Activated CD8-positive, alpha-beta memory T cell treated with anti-CD3 and anti-CD28 coated beads for 36 hours (primary cell): Measurements from ENCODE around the gene ZNF134. TPM values are rescaled to one million over a fixed set of nuclear protein-coding genes. Genes with fewer than 3 reads are reported as not detected.

ENCODE experiments used
- total RNA-seq, 2 experiments: library from RNA; stranded (reverse); gene quantifications; one replicate each; pipeline ENCODE4 v1.2.3, GENCODE V29; 2021

The ZNF134 gene
- total RNA-seq, 2 experiments from 2014 or later: 15.9 to 16.9 TPM

Other genes starting within 250 kb of the ZNF134 start
- 10 to 100 TPM; 11.8 to 13.9 TPM for gene ZNF548, start 224.4 kb upstream of the ZNF134 start, total RNA-seq
- 10 to 100 TPM in 1 of 2 experiments, 1 to 10 TPM in 1; 9.9 to 10.9 TPM for gene ZNF17, start 203.1 kb upstream of the ZNF134 start, total RNA-seq
- 10 to 100 TPM; 27.5 to 28.6 TPM for gene ZNF749, start 178.9 kb upstream of the ZNF134 start, total RNA-seq
- under 1 TPM; 0.15 to 0.17 TPM for gene VN1R1, start 157.1 kb upstream of the ZNF134 start, total RNA-seq
- 1 to 10 TPM; 5.2 to 6.1 TPM for gene ZNF772, start 136.7 kb upstream of the ZNF134 start, total RNA-seq
- 1 to 10 TPM; 7.3 to 7.5 TPM for gene ZNF419, start 126.5 kb upstream of the ZNF134 start, total RNA-seq
- 1 to 10 TPM; 5.0 to 7.0 TPM for gene ZNF773, start 114.3 kb upstream of the ZNF134 start, total RNA-seq
- gene ZNF549, start 86.9 kb upstream of the ZNF134 start, total RNA-seq: 1 to 10 TPM; 4.4 TPM
- 1 to 10 TPM; 8.8 to 10.0 TPM for gene ZNF550, start 54.4 kb upstream of the ZNF134 start, total RNA-seq
- gene ZNF416, start 35.3 kb upstream of the ZNF134 start, total RNA-seq: 1 to 10 TPM; 3.4 to 4.0 TPM
- gene ZIK1, start 30.1 kb upstream of the ZNF134 start, total RNA-seq: 10 to 100 TPM in 1 of 2 experiments, 1 to 10 TPM in 1; 8.7 to 11.1 TPM
- 10 to 100 TPM; 10.2 to 10.8 TPM for gene ZNF530, start 14.4 kb upstream of the ZNF134 start, total RNA-seq
- 1 to 10 TPM; 5.5 to 6.6 TPM for gene ZNF211, start 18.9 kb downstream of the ZNF134 start, total RNA-seq
- gene ZSCAN4, start 54.7 kb downstream of the ZNF134 start, total RNA-seq: not detected
- gene ZNF551, start 67.7 kb downstream of the ZNF134 start, total RNA-seq: 10 to 100 TPM; 12.8 to 13.9 TPM
- gene ZNF154, start 95.0 kb downstream of the ZNF134 start, total RNA-seq: 1 to 10 TPM; 5.0 to 5.1 TPM
- gene ZNF671, start 113.4 kb downstream of the ZNF134 start, total RNA-seq: 1 to 10 TPM; 8.2 to 8.4 TPM
- 10 to 100 TPM; 10.2 to 10.8 TPM for gene ZNF776, start 132.6 kb downstream of the ZNF134 start, total RNA-seq
- gene ZNF586, start 155.4 kb downstream of the ZNF134 start, total RNA-seq: 10 to 100 TPM; 13.6 to 15.4 TPM
- 1 to 10 TPM; 6.4 to 7.2 TPM for gene ZNF552, start 200.7 kb downstream of the ZNF134 start, total RNA-seq
- gene ZNF587B, start 216.1 kb downstream of the ZNF134 start, total RNA-seq: 10 to 100 TPM; 27.3 to 27.5 TPM
- 10 to 100 TPM; 23.9 to 24.0 TPM for gene ZNF587, start 235.6 kb downstream of the ZNF134 start, total RNA-seq